Inflammatory macrophage (primary cell): Measurements from ENCODE around the gene GABRB3.
A peak's percentile ranks its signal among the peaks of the same experiment; 100 is the strongest.

Experiments
- DNase-seq, 2 donors: peaks; one replicate each; pipeline ENCODE4 v3.0.0-alpha.2; 2020 to 2022

The GABRB3 gene

DNA sequence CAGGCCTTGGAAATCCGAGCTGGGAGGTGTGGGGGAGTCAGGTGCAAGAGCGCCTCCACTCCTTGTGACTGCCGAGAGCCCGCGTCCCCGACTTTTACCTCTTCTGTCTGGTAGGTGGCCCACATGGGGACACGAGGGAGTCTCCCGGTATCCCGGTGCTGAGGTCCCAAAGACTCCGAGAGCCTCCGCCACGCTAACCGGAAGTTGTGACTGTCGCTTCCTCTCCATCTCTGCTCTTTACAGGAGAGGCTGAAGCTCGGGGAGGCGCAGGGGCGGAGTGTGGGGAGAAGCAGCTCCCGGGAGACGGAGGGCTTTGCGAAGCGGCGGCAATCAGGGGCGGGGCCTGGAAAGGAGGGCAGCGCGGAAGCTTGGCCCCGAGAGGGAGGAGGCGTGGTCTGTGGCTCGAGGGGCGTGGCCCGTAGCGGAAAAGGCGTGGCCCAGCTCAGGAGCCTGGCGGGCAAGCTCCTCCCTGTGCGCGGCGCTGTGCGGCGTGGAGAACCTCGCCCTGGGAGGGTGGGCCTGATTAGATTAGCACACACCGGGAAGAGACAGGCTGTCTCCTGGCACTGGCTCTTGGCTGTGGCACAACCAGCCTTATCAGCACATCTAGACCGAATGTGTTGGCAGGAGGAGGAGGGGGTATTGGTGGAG, 143.9 kb downstream of the GABRB3 start:
- DNase-seq, result peak in 1 of 2 donors; percentile 36

GRCh38 chr15:26628071-26628470, 144.8 kb downstream of the GABRB3 start:
- no peak for DNase-seq

- DNase-seq, result no peak
Observed at GRCh38 chr15:26624128-26624527, 148.7 kb downstream of the GABRB3 start.

- no peak for DNase-seq
Observed at GRCh38 chr15:26623071-26623470, 149.8 kb downstream of the GABRB3 start.

- no peak for DNase-seq
Observed at GRCh38 chr15:26621816-26622215, 151.1 kb downstream of the GABRB3 start.

GRCh38 chr15:26620528-26621458, 152.1 kb downstream of the GABRB3 start:
- no peak for DNase-seq

- DNase-seq, result no peak
Observed at GRCh38 chr15:26615927-26616302, 157.0 kb downstream of the GABRB3 start.

DNA sequence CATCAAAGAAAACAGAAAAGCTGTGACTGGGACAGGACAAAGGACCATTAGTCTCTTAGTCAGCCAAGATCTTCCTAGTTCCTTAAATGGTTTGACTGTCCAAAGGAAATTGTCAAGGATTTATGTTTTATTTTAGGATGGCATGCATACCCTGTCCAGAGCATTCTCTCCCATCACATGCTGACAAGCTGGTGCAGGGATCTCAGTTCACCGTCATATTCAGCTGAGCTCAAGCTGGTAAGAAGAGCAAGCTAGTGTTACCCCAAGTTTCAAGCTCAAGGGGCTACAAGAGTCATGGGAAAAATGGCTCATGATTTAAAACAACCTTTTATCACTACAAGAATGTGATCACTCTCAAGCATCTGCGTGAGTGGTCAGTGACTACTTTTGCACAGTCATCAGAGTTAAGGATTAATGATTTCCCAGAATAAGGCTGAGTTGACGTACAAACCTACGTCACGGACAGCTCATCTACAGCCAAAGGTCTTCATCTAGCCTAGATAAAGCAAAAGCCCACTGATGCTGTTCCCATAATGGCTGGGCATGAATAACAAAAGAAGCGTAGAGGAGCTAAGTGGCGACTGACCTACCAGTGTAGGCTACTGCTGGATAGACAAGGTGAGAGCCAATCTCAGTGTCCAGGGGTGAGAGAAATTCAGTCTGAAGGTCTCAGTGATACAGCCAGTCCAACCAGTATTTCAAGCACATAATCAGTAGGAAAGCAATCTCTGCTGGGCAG, 157.5 kb downstream of the GABRB3 start:
- no peak for DNase-seq

GRCh38 chr15:26614734-26615133, 158.1 kb downstream of the GABRB3 start:
- DNase-seq, result no peak

GRCh38 chr15:26598704-26599103, 174.2 kb downstream of the GABRB3 start:
- DNase-seq, result no peak

- no peak for DNase-seq
Observed at GRCh38 chr15:26595611-26596010, 177.3 kb downstream of the GABRB3 start.

- DNase-seq, result no peak
Observed at GRCh38 chr15:26590676-26591075, 182.2 kb downstream of the GABRB3 start.

DNA sequence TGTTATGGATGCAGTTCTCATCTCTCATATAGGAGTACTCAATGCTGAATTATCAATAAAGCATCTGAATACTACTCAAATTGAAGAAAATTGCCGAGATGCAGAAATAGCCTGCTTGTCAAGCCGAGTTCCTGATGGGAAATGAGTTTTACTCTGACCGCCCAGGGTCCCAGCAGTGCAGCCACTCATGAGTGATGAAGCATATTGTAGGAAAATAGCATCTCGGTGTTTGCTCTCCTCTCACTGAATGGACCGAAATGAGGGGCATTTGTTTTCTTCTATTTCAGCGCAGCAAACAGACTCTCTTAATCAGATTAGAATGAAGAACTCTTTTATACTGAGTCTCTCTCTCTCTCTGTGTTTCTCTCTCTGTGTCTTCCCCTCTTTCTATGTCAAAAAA, 190.0 kb downstream of the GABRB3 start:
- DNase-seq, result no peak

- no peak for DNase-seq
Observed at GRCh38 chr15:26580943-26581342, 191.9 kb downstream of the GABRB3 start.

- no peak for DNase-seq
Observed at GRCh38 chr15:26572602-26573350, 200.1 kb downstream of the GABRB3 start.

DNA sequence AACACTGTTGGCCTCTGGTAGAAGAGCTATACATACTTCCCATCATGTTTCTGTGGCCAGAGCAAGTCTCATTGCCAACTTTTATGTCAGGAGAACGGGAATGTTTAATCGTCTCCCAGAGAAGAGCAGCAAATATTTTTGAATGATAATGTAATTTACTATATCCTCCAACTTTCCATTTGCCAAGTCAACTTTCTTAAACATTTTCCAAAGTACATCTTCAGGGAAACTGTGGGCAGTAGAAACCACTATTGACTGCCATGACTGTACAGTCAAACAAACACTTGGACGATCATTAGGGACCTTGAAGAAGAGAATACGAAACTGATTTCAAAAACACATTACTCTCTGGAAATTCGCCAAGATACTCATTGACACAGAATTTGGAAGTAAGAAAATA, 201.5 kb downstream of the GABRB3 start:
- no peak for DNase-seq

DNA sequence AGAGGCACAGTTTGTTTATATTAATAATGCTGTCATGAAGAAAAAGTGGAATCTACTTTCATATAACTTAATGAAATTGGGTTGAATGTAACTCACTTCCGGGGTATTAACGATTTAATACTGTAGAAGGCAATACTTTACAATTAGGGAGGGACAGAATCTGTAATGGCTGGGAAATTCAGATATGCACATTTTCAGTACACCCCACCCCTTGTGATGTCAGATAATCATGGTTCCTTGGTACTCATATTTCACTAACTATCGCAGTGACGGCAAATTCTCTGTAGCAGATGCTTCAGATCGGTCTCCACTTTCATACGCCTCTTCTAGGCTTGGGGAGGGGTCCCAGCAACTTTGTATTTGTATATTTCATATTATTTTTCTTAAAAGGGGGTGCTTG, 207.3 kb downstream of the GABRB3 start:
- DNase-seq, result no peak

- no peak for DNase-seq
Observed at GRCh38 chr15:26564361-26564760, 208.5 kb downstream of the GABRB3 start.

DNA sequence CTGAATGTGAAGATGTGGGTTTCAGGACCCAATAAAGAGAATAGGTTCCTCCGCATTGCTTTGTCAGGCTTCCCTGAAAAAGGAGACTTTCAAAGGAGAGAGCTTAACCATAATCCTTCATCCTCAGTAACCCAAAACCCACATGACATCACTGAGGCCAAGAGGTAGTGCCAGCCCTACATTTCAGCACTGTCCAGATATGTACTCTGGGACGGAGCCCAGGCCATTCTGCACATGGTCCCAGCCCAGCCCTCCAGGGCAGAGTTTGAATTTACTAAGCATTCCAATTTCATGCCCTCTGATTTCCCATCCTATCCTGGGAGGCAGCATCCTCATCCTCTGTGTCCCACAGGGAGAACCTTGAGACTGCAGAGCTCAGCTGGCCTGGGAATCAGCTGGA, 210.5 kb downstream of the GABRB3 start:
- DNase-seq, result no peak

DNA sequence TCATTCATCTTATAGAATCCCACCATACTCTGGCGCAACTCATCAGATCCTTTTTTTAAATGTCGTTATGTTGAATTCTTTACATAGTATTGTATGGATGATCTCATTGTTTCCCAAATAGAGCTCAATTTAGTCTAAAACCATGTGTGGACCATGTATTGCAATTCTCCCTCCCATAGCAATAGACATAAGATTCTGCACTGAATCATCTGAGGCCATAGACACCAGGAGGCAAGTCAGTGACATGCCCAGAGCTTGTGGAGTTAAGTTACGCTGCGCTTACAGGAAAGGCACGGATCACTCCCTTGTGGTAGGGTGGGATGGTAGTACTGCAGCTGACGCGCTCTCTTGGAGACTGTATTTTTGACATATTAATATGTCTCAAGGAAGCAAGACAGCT, 211.0 kb downstream of the GABRB3 start:
- DNase-seq, result no peak

DNA sequence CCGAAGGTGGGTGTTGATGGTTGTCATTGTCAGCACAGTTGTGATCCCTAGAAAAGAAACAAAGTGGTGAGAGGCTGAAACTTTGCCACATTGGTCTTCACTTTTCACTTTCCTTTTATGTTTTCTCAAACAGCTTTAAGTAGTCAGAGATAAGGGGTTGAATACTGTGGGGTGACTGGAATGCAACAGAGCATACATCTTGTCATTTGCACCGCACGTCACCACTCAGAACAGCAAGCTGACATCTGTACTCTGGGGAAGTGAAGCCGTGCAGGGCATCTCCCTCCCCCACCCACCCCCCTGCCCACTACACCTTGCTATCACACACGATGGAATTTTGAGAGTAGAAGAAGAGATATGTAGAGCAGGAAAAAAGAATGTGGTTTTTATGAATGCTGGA, 211.7 kb downstream of the GABRB3 start:
- no peak for DNase-seq

DNA sequence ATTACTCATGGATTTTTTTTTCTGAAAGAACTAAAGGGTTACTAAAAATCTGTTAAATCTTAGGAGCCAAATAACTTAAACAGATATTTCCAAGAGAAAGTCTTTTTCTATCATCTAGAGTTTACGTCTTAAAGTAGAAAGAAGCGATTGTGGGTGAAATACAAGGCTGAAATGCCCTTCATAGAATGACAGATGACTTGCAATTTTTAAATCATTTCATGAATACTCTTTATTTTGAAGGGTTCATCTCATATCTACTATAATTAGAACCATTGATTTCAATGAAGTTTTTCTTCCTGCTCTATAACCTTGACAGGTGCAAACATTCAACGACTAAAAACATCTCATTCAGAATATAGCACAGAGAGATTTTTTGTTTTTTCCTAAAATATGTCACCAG, 217.0 kb downstream of the GABRB3 start:
- DNase-seq, result no peak

- no peak for DNase-seq
Observed at GRCh38 chr15:26551473-26551872, 221.4 kb downstream of the GABRB3 start.
